Neural progenitor cell (in vitro differentiated cells): ENCODE data around the gene PPP1R2. TPM values are rescaled to one million over a fixed set of nuclear protein-coding genes. Genes with fewer than 3 reads are reported as not detected.

Experiments
- DNase-seq: peaks from one replicate; pipeline ENCODE4 v3.0.0-alpha.2; 2016; ENCODE audit warnings: low spot score
- H2AFZ ChIP-seq: fragments of 200-600 bp; sonication (generic); replicated peaks from 2 replicates; pipeline ENCODE4 v1.6.1; 2016; ENCODE audit warnings: antibody characterized with exemption
- H3F3A ChIP-seq: fragments of 200-600 bp; sonication (generic); 2 replicates; pipeline ENCODE4 v1.6.1; 2016; ENCODE audit warnings: antibody characterized with exemption, low read depth
- H3K27ac ChIP-seq: fragments of 200-600 bp; sonication (generic); 2 replicates; pipeline ENCODE4 v1.5.1; 2016; ENCODE audit warnings: mild to moderate bottlenecking
- H3K27me3 ChIP-seq: fragments of 200-600 bp; sonication (generic); 2 replicates; pipeline ENCODE4 v1.6.1; 2016; ENCODE audit warnings: mild to moderate bottlenecking, moderate library complexity
- H3K36me3 ChIP-seq: fragments of 200-600 bp; sonication (generic); 2 replicates; pipeline ENCODE4 v1.5.1; 2016
- H3K4me1 ChIP-seq: fragments of 200-600 bp; sonication (generic); 2 replicates; pipeline ENCODE4 v1.6.1; 2016; ENCODE audit warnings: mixed run types
- H3K4me2 ChIP-seq: fragments of 200-600 bp; sonication (generic); 2 replicates; pipeline ENCODE4 v1.6.1; 2016
- H3K4me3 ChIP-seq: fragments of 200-600 bp; sonication (generic); 2 replicates; pipeline ENCODE4 v1.5.1; 2016
- H3K79me2 ChIP-seq: fragments of 200-600 bp; sonication (generic); 2 replicates; pipeline ENCODE4 v1.6.1; 2016; ENCODE audit warnings: low read depth
- H3K9ac ChIP-seq: fragments of 200-600 bp; sonication (generic); 2 replicates; pipeline ENCODE4 v1.6.1; 2016
- H3K9me3 ChIP-seq: fragments of 200-600 bp; sonication (generic); 2 replicates; pipeline ENCODE4 v1.5.1; 2016; ENCODE audit warnings: low read depth
- H4K20me1 ChIP-seq: fragments of 200-600 bp; sonication (generic); 2 replicates; pipeline ENCODE4 v1.6.1; 2016; ENCODE audit warnings: low read depth
- H3K27ac Mint-ChIP-seq: 3 replicates; pipeline ENCODE4 v1.8.0; 2021; ENCODE audit warnings: mixed read lengths
- H3K27me3 Mint-ChIP-seq: 2 replicates; pipeline ENCODE4 v1.8.0; 2022; ENCODE audit warnings: low read depth, mild to moderate bottlenecking, inconsistent platforms, moderate library complexity, mixed read lengths; ENCODE audit not compliant: insufficient read depth
- H3K36me3 Mint-ChIP-seq: 3 replicates; pipeline ENCODE4 v1.8.0; 2021; ENCODE audit warnings: mixed read lengths
- H3K4me1 Mint-ChIP-seq: 3 replicates; pipeline ENCODE4 v1.8.0; 2021; ENCODE audit warnings: mixed read lengths
- H3K4me3 Mint-ChIP-seq: 3 replicates; pipeline ENCODE4 v1.8.0; 2021; ENCODE audit warnings: mild to moderate bottlenecking, moderate library complexity, mixed read lengths
- H3K9me3 Mint-ChIP-seq: 3 replicates; pipeline ENCODE4 v1.8.0; 2020; ENCODE audit warnings: mixed read lengths
- CTCF ChIP-seq: fragments of 200-600 bp; sonication (generic); IDR thresholded peaks from 2 replicates; pipeline ENCODE4 v1.5.1; 2017; ENCODE audit warnings: antibody characterized with exemption, mild to moderate bottlenecking
- EZH2 ChIP-seq: fragments of 200-600 bp; sonication (generic); IDR thresholded peaks from 2 replicates; pipeline ENCODE4 v1.6.1; 2017; ENCODE audit warnings: antibody characterized with exemption, mild to moderate bottlenecking, moderate library complexity
- EZH2phosphoT487 ChIP-seq: fragments of 200-600 bp; sonication (generic); IDR thresholded peaks from 2 replicates; pipeline ENCODE4 v1.6.1; 2017; ENCODE audit warnings: antibody characterized with exemption
- total RNA-seq: library from RNA; depleted of rRNA; stranded (reverse); fragments of >200 nt; gene quantifications from 2 replicates; pipeline ENCODE4 v1.2.3, GENCODE V29; 2015; ENCODE audit warnings: low replicate concordance

The PPP1R2 gene
- total RNA-seq, 1 donor from 2014 or later: 59.2 TPM

DNA sequence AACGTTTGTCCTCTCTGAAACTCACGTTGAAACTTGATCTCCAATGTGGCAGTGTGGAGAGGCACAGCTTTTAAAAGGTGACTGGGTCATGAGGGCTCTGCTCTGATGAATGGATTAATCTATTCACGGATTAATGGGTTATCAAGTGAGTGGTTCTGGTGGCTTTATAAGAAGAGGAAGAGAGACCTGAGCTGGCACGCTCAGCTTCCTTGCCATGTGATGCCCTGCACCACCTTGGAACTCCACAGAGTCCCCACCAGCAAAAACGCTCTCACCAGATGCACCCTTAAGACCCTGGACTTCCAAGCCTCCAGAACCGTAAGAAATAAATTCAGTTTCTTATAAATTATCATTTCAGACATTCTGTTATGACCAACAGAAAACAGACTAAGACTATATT lies 2.6 kb downstream of the PPP1R2 start:
- no peak overlapping the region for H3K9ac ChIP-seq
- peaks cover 73% of the 10 kb centered on the region for H3K79me2 ChIP-seq
- H3K9me3 ChIP-seq: no peaks in the 10 kb centered on the region
- TF ChIP-seq EZH2: no peak
- no peak for TF ChIP-seq EZH2phosphoT487
- TF ChIP-seq CTCF: no peak
- H3K27me3 ChIP-seq: peaks cover 19% of the 10 kb centered on the region
- H3K4me1 Mint-ChIP-seq: peaks cover 35% of the 10 kb centered on the region
- H3K4me2 ChIP-seq: peak overlapping the region; percentile 88
- peaks cover 30% of the 10 kb centered on the region for H4K20me1 ChIP-seq
- no peak for DNase-seq
- H3K9me3 Mint-ChIP-seq: no peaks in the 10 kb centered on the region
- no peaks in the 10 kb centered on the region for H3K36me3 ChIP-seq
- no peak overlapping the region for H3K4me3 ChIP-seq
- no peak overlapping the region for H2AFZ ChIP-seq
- peaks cover 2% of the 10 kb centered on the region for H3K36me3 Mint-ChIP-seq
- peaks cover 12% of the 10 kb centered on the region for H3K4me1 ChIP-seq
- H3K4me3 Mint-ChIP-seq: peak overlapping the region; percentile 55
- H3K27me3 Mint-ChIP-seq: peaks cover 4% of the 10 kb centered on the region
- no peaks in the 10 kb centered on the region for H3F3A ChIP-seq
- H3K27ac ChIP-seq: no peak overlapping the region
- no peak overlapping the region for H3K27ac Mint-ChIP-seq

DNA sequence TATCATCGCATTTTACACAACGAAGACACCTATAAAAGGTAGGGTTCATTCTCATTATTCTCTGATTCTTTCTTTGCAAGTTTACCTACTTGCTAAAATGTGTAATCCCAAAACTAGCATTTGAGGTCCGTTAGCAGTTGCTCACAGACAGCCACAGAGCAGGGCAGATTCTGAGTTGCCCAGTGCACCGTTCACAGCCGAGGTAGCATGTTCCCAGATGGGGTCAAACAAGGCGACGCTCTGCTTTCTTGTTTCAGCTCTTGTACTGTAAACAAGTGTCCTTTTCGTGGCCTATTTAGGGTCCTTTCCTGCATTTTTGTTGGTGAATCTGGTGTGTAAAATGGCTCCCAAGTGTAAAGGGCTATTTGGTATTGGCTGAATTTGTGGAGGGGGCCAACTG lies 3.1 kb downstream of the PPP1R2 start:
- peaks cover 35% of the 10 kb centered on the region for H3K4me1 Mint-ChIP-seq
- H3K9me3 Mint-ChIP-seq: no peaks in the 10 kb centered on the region
- no peak overlapping the region for H3K9ac ChIP-seq
- no peak for DNase-seq
- H3K27ac ChIP-seq: no peak overlapping the region
- H3K9me3 ChIP-seq: no peaks in the 10 kb centered on the region
- peaks cover 5% of the 10 kb centered on the region for H3K36me3 Mint-ChIP-seq
- no peak overlapping the region for H3K4me3 Mint-ChIP-seq
- no peak overlapping the region for H3K4me2 ChIP-seq
- peaks cover 30% of the 10 kb centered on the region for H4K20me1 ChIP-seq
- no peaks in the 10 kb centered on the region for H3K36me3 ChIP-seq
- H3K27me3 Mint-ChIP-seq: peaks cover 4% of the 10 kb centered on the region
- H2AFZ ChIP-seq: no peak overlapping the region
- no peaks in the 10 kb centered on the region for H3F3A ChIP-seq
- peaks cover 78% of the 10 kb centered on the region for H3K79me2 ChIP-seq
- TF ChIP-seq CTCF: no peak
- H3K4me1 ChIP-seq: peaks cover 12% of the 10 kb centered on the region
- no peak overlapping the region for H3K27ac Mint-ChIP-seq
- H3K27me3 ChIP-seq: peaks cover 16% of the 10 kb centered on the region
- no peak overlapping the region for H3K4me3 ChIP-seq

GRCh38 chr3:195539479-195539878 lies 3.6 kb downstream of the PPP1R2 start:
- no peak overlapping the region for H3K9ac ChIP-seq
- H3K4me1 ChIP-seq: peaks cover 12% of the 10 kb centered on the region
- TF ChIP-seq EZH2phosphoT487: no peak
- no peak for TF ChIP-seq EZH2
- TF ChIP-seq CTCF: no peak
- peaks cover 11% of the 10 kb centered on the region for H3K27me3 ChIP-seq
- no peak for DNase-seq
- no peaks in the 10 kb centered on the region for H3K9me3 ChIP-seq
- peaks cover 3% of the 10 kb centered on the region for H3K27me3 Mint-ChIP-seq
- H3K9me3 Mint-ChIP-seq: peaks cover 2% of the 10 kb centered on the region
- no peak overlapping the region for H3K4me3 ChIP-seq
- no peaks in the 10 kb centered on the region for H3K36me3 ChIP-seq
- H3K27ac ChIP-seq: no peak overlapping the region
- no peak overlapping the region for H3K27ac Mint-ChIP-seq
- H3K4me3 Mint-ChIP-seq: no peak overlapping the region
- H3K79me2 ChIP-seq: peaks cover 83% of the 10 kb centered on the region
- H2AFZ ChIP-seq: no peak overlapping the region
- no peaks in the 10 kb centered on the region for H3F3A ChIP-seq
- H3K36me3 Mint-ChIP-seq: peaks cover 8% of the 10 kb centered on the region
- H3K4me2 ChIP-seq: no peak overlapping the region
- H3K4me1 Mint-ChIP-seq: peaks cover 35% of the 10 kb centered on the region
- H4K20me1 ChIP-seq: peaks cover 30% of the 10 kb centered on the region

DNA sequence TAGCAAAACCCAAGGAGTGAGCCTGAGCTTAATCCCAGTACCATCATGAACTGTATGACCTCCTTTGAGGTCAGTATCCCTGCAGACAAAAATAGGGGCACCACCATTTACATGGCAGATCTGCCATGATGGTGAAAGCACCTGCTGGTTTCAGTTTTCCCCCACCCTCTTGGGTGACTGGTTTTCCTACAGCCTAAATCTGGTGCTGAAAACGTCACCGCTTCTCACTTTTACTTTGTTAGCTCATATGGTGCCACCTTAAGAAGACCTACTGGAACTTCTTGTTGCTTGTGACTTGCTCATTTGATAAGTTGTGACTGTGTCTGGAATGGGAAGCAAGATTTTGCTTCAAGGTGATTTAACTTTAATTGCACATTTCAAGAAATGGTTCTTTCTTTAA lies 5.1 kb downstream of the PPP1R2 start:
- no peak for DNase-seq
- peaks cover 2% of the 10 kb centered on the region for H3K9me3 Mint-ChIP-seq
- Histone ChIP-seq H3K4me2 (no peak overlapping the region), H2AFZ (no peak overlapping the region), H3K9ac (no peak overlapping the region), H3F3A (no peaks in the 10 kb centered on the region), H3K36me3 (no peaks in the 10 kb centered on the region), H3K9me3 (no peaks in the 10 kb centered on the region), H3K27me3 (no peaks in the 10 kb centered on the region), H3K79me2 (peaks cover 91% of the 10 kb centered on the region), H3K4me3 (no peak overlapping the region), H3K27ac (no peak overlapping the region), H3K4me1 (peaks cover 12% of the 10 kb centered on the region), H4K20me1 (peaks cover 30% of the 10 kb centered on the region)
- TF ChIP-seq EZH2 (no peak), EZH2phosphoT487 (no peak), CTCF (no peak)
- no peak overlapping the region for H3K4me3 Mint-ChIP-seq
- H3K27ac Mint-ChIP-seq: no peak overlapping the region
- H3K4me1 Mint-ChIP-seq: peaks cover 25% of the 10 kb centered on the region
- H3K36me3 Mint-ChIP-seq: peaks cover 8% of the 10 kb centered on the region
- no peaks in the 10 kb centered on the region for H3K27me3 Mint-ChIP-seq
